Activated T-cell treated with anti-CD3 and anti-CD28 coated beads, Interleukin-2, amount 50 U/mL, for 72 hours (primary cell): ENCODE data around the gene CERT1. TPM values are rescaled to one million over a fixed set of nuclear protein-coding genes. Genes with fewer than 3 reads are reported as not detected.
"Not testable (repeated sequence)": the region's sequence is repeated elsewhere in the genome, so short reads cannot be mapped to it uniquely, and the experiment has no call there.

Source experiments
- ATAC-seq, 2 donors: fragments of 150-1000 bp; cut with Tn5 transposase; replicated peaks in 1 of 2; 2 replicates each; pipeline ENCODE4 v1.10.0; 2021; ENCODE audit warnings: moderate library complexity in 2 of 2, mild to moderate bottlenecking in 1 of 2
- DNase-seq, 2 donors: peaks; one replicate each; pipeline ENCODE4 v3.0.0; 2021 to 2022; ENCODE audit warnings: mixed read lengths in 1 of 2
- H3K27ac Mint-ChIP-seq: one replicate; pipeline ENCODE4 v1.8.0; 2022; ENCODE audit warnings: mild to moderate bottlenecking, moderate library complexity, mixed read lengths
- H3K27me3 Mint-ChIP-seq: one replicate; pipeline ENCODE4 v1.8.0; 2022; ENCODE audit warnings: low read depth, mixed read lengths
- H3K36me3 Mint-ChIP-seq, 2 donors: one replicate each; pipeline ENCODE4 v1.8.0; 2022; ENCODE audit warnings: mixed read lengths in 2 of 2, mild to moderate bottlenecking in 1 of 2; ENCODE audit not compliant: insufficient read depth in 2 of 2
- H3K4me1 Mint-ChIP-seq: one replicate; pipeline ENCODE4 v1.8.0; 2022; ENCODE audit warnings: low read depth, mixed read lengths
- H3K4me3 Mint-ChIP-seq, 2 donors: one replicate each; pipeline ENCODE4 v1.8.0; 2022; ENCODE audit warnings: mild to moderate bottlenecking in 2 of 2, mixed read lengths in 2 of 2, moderate library complexity in 2 of 2
- H3K9me3 Mint-ChIP-seq, 2 donors: one replicate each; pipeline ENCODE4 v1.8.0; 2022; ENCODE audit warnings: mixed read lengths in 2 of 2
- total RNA-seq, 2 donors: library from RNA; stranded (reverse); gene quantifications; one replicate each; pipeline ENCODE4 v1.2.3, GENCODE V29; 2022

The CERT1 gene
- total RNA-seq, 2 donors from 2014 or later: 31.9 to 34.9 TPM

- Mint-ChIP-seq H3K27me3 (no peaks in the 10 kb centered on the region), H3K27ac (no peak overlapping the region), H3K4me3 (no peak overlapping the region), H3K4me1 (peaks cover 16% of the 10 kb centered on the region), H3K9me3 (peaks cover 6 to 9% of the 10 kb centered on the region in 2 donors), H3K36me3 (peaks cover 16 to 29% of the 10 kb centered on the region in 2 donors)
- ATAC-seq: no peak
- no peak for DNase-seq
Observed at GRCh38 chr5:75536694-75537360, 25.4 kb upstream of the CERT1 start.

GRCh38 chr5:75536147-75536546 lies 24.7 kb upstream of the CERT1 start:
- H3K4me3 Mint-ChIP-seq: no peak overlapping the region
- H3K4me1 Mint-ChIP-seq: peaks cover 16% of the 10 kb centered on the region
- no peak overlapping the region for H3K27ac Mint-ChIP-seq
- H3K27me3 Mint-ChIP-seq: no peaks in the 10 kb centered on the region
- peaks cover 16 to 29% of the 10 kb centered on the region in 2 donors for H3K36me3 Mint-ChIP-seq
- ATAC-seq (no peak), DNase-seq (no peak)
- peaks cover 6 to 9% of the 10 kb centered on the region in 2 donors for H3K9me3 Mint-ChIP-seq

- H3K36me3 Mint-ChIP-seq: peaks cover 16 to 28% of the 10 kb centered on the region in 2 donors
Observed at GRCh38 chr5:75534734-75535133, 23.3 kb upstream of the CERT1 start.

GRCh38 chr5:75533716-75534115 lies 22.3 kb upstream of the CERT1 start:
- H3K4me3 Mint-ChIP-seq, ATAC-seq, H3K27ac Mint-ChIP-seq, DNase-seq, H3K9me3 Mint-ChIP-seq, H3K27me3 Mint-ChIP-seq: not testable (repeated sequence)
- Mint-ChIP-seq H3K36me3 (peaks cover 16 to 27% of the 10 kb centered on the region in 2 donors), H3K4me1 (peaks cover 16% of the 10 kb centered on the region)

More at GRCh38 chr5:75534734-75535133, 23.3 kb upstream of the CERT1 start:
- ATAC-seq (no peak), DNase-seq (no peak)
- no peak overlapping the region for H3K27ac Mint-ChIP-seq
- peaks cover 6 to 9% of the 10 kb centered on the region in 2 donors for H3K9me3 Mint-ChIP-seq
- no peak overlapping the region for H3K4me3 Mint-ChIP-seq
- no peaks in the 10 kb centered on the region for H3K27me3 Mint-ChIP-seq
- H3K4me1 Mint-ChIP-seq: peaks cover 16% of the 10 kb centered on the region

- no peak for DNase-seq
Observed at GRCh38 chr5:75532190-75532589, 20.8 kb upstream of the CERT1 start.

GRCh38 chr5:75529185-75529584 lies 17.8 kb upstream of the CERT1 start:
- ATAC-seq (no peak), DNase-seq (no peak)
- Mint-ChIP-seq H3K36me3 (peaks cover 4 to 14% of the 10 kb centered on the region in 2 donors), H3K9me3 (peaks cover under 1 to 1% of the 10 kb centered on the region in 2 donors), H3K27ac (peak overlapping the region; percentile 73), H3K27me3 (no peaks in the 10 kb centered on the region), H3K4me3 (no peak overlapping the region), H3K4me1 (peaks cover 32% of the 10 kb centered on the region)

More at GRCh38 chr5:75532190-75532589, 20.8 kb upstream of the CERT1 start:
- H3K36me3 Mint-ChIP-seq: peaks cover 16 to 30% of the 10 kb centered on the region in 2 donors
- H3K9me3 Mint-ChIP-seq: peaks cover 6 to 9% of the 10 kb centered on the region in 2 donors
- no peaks in the 10 kb centered on the region for H3K27me3 Mint-ChIP-seq
- no peak overlapping the region for H3K27ac Mint-ChIP-seq
- peaks cover 17% of the 10 kb centered on the region for H3K4me1 Mint-ChIP-seq
- H3K4me3 Mint-ChIP-seq: no peak overlapping the region
- ATAC-seq: no peak

GRCh38 chr5:75526070-75526469 lies 14.6 kb upstream of the CERT1 start:
- H3K9me3 Mint-ChIP-seq: peaks cover 0 to 12% of the 10 kb centered on the region in 2 donors
- H3K4me1 Mint-ChIP-seq: peaks cover 56% of the 10 kb centered on the region
- peak overlapping the region; percentile 6 to 49 for H3K4me3 Mint-ChIP-seq
- DNase-seq: no peak
- ATAC-seq: no peak
- H3K27me3 Mint-ChIP-seq: no peaks in the 10 kb centered on the region
- peaks cover 10 to 13% of the 10 kb centered on the region in 2 donors for H3K36me3 Mint-ChIP-seq
- no peak overlapping the region for H3K27ac Mint-ChIP-seq

- H3K4me3 Mint-ChIP-seq: peak overlapping the region; percentile 17 to 60
- peaks cover 11 to 20% of the 10 kb centered on the region in 2 donors for H3K36me3 Mint-ChIP-seq
- H3K9me3 Mint-ChIP-seq: peaks cover 0 to 12% of the 10 kb centered on the region in 2 donors
- peak overlapping the region; percentile 58 for H3K27ac Mint-ChIP-seq
- DNase-seq (no peak), ATAC-seq (no peak)
- no peaks in the 10 kb centered on the region for H3K27me3 Mint-ChIP-seq
- H3K4me1 Mint-ChIP-seq: peaks cover 61% of the 10 kb centered on the region
Observed at GRCh38 chr5:75525344-75525743, 13.9 kb upstream of the CERT1 start.

GRCh38 chr5:75524591-75524990 lies 13.2 kb upstream of the CERT1 start:
- no peak for DNase-seq
- peaks cover 67% of the 10 kb centered on the region for H3K4me1 Mint-ChIP-seq
- ATAC-seq: no peak
- H3K9me3 Mint-ChIP-seq: peaks cover 0 to 14% of the 10 kb centered on the region in 2 donors
- H3K27me3 Mint-ChIP-seq: no peaks in the 10 kb centered on the region
- H3K36me3 Mint-ChIP-seq: peaks cover 13 to 27% of the 10 kb centered on the region in 2 donors
- H3K4me3 Mint-ChIP-seq: peak overlapping the region in 1 of 2 donors; percentile 60
- H3K27ac Mint-ChIP-seq: peak overlapping the region; percentile 79

- no peak for DNase-seq
- peak; percentile 91 to 96 for ATAC-seq
- Mint-ChIP-seq H3K27me3 (no peaks in the 10 kb centered on the region), H3K36me3 (peaks cover 15 to 27% of the 10 kb centered on the region in 2 donors), H3K4me1 (peaks cover 72% of the 10 kb centered on the region), H3K9me3 (peaks cover 0 to 15% of the 10 kb centered on the region in 2 donors), H3K27ac (peak overlapping the region; percentile 79), H3K4me3 (peak overlapping the region; percentile 55 to 60)
Observed at GRCh38 chr5:75524071-75524470, 12.6 kb upstream of the CERT1 start.

GRCh38 chr5:75523275-75523674 lies 11.8 kb upstream of the CERT1 start:
- H3K4me3 Mint-ChIP-seq: peak overlapping the region; percentile 55 to 60
- no peak for DNase-seq
- H3K27me3 Mint-ChIP-seq: no peaks in the 10 kb centered on the region
- peaks cover 0 to 15% of the 10 kb centered on the region in 2 donors for H3K9me3 Mint-ChIP-seq
- peaks cover 77% of the 10 kb centered on the region for H3K4me1 Mint-ChIP-seq
- peaks cover 15 to 24% of the 10 kb centered on the region in 2 donors for H3K36me3 Mint-ChIP-seq
- no peak for ATAC-seq
- H3K27ac Mint-ChIP-seq: peak overlapping the region; percentile 96

GRCh38 chr5:75522542-75522941 lies 11.1 kb upstream of the CERT1 start:
- no peaks in the 10 kb centered on the region for H3K27me3 Mint-ChIP-seq
- peaks cover 83% of the 10 kb centered on the region for H3K4me1 Mint-ChIP-seq
- peaks cover 0 to 15% of the 10 kb centered on the region in 2 donors for H3K9me3 Mint-ChIP-seq
- ATAC-seq (no peak), DNase-seq (no peak)
- no peak overlapping the region for H3K4me3 Mint-ChIP-seq
- peaks cover 16 to 24% of the 10 kb centered on the region in 2 donors for H3K36me3 Mint-ChIP-seq
- H3K27ac Mint-ChIP-seq: no peak overlapping the region

- Mint-ChIP-seq H3K27ac (no peak overlapping the region), H3K9me3 (peaks cover 0 to 15% of the 10 kb centered on the region in 2 donors), H3K36me3 (peaks cover 16 to 24% of the 10 kb centered on the region in 2 donors), H3K4me3 (no peak overlapping the region), H3K4me1 (peaks cover 89% of the 10 kb centered on the region), H3K27me3 (no peaks in the 10 kb centered on the region)
- ATAC-seq (peak in 1 of 2 donors; percentile 20), DNase-seq (no peak)
Observed at GRCh38 chr5:75522025-75522424, 10.6 kb upstream of the CERT1 start.
